GM08714 (cell line): ENCODE measurements around the gene TNS1.
A peak's percentile ranks its signal among the peaks of the same experiment; 100 is the strongest.
"Not testable (repeated sequence)": the region's sequence is repeated elsewhere in the genome, so short reads cannot be mapped to it uniquely, and the experiment has no call there.

Experiments
- H3K4me3 ChIP-seq: fragments of 200-500 bp; sonication (Bioruptor generic); 2 replicates; pipeline ENCODE4 v1.5.1; 2014; ENCODE audit warnings: mild to moderate bottlenecking, low read length, inconsistent platforms
- ZNF274 ChIP-seq: IDR thresholded peaks from 2 replicates; pipeline ENCODE4 v1.6.1; 2012; ENCODE audit warnings: mild to moderate bottlenecking, low read depth, low read length

Gene TNS1

GRCh38 chr2:217790195-217790594 is 212.6 kb downstream of the TNS1 start:
- no peak for TF ChIP-seq ZNF274
- peak overlapping the region; percentile 46; the same call in 1 of the 2 replicates for H3K4me3 ChIP-seq

GRCh38 chr2:217789736-217790181 is 213.0 kb downstream of the TNS1 start:
- TF ChIP-seq ZNF274, result no peak
- H3K4me3 ChIP-seq, result peak overlapping the region; percentile 46; the same call in 1 of the 2 replicates

GRCh38 chr2:217789003-217789735 is 213.6 kb downstream of the TNS1 start:
- TF ChIP-seq ZNF274, result no peak
- H3K4me3 ChIP-seq, result peak overlapping the region; percentile 46; the same call in 1 of the 2 replicates

- TF ChIP-seq ZNF274, result no peak
- H3K4me3 ChIP-seq, result no peak overlapping the region
Measured at GRCh38 chr2:217788669-217789002, 214.2 kb downstream of the TNS1 start.

GRCh38 chr2:217787160-217787877 is 215.5 kb downstream of the TNS1 start:
- H3K4me3 ChIP-seq, result no peak overlapping the region
- TF ChIP-seq ZNF274, result no peak

GRCh38 chr2:217786560-217786959 is 216.2 kb downstream of the TNS1 start:
- H3K4me3 ChIP-seq, result not testable (repeated sequence)

- no peak for TF ChIP-seq ZNF274
- H3K4me3 ChIP-seq, result no peak overlapping the region
Measured at GRCh38 chr2:217785544-217786045, 217.2 kb downstream of the TNS1 start.

- no peak for TF ChIP-seq ZNF274
Measured at GRCh38 chr2:217784996-217785543, 217.7 kb downstream of the TNS1 start.

GRCh38 chr2:217783243-217783642 is 219.6 kb downstream of the TNS1 start:
- TF ChIP-seq ZNF274, result no peak
- no peak overlapping the region for H3K4me3 ChIP-seq

More at GRCh38 chr2:217784996-217785543, 217.7 kb downstream of the TNS1 start:
- H3K4me3 ChIP-seq, result no peak overlapping the region

GRCh38 chr2:217777906-217778305 is 224.9 kb downstream of the TNS1 start:
- H3K4me3 ChIP-seq, result no peak overlapping the region
- TF ChIP-seq ZNF274, result no peak

- no peak overlapping the region for H3K4me3 ChIP-seq
- TF ChIP-seq ZNF274, result no peak
Measured at GRCh38 chr2:217776631-217777030, 226.2 kb downstream of the TNS1 start.

- H3K4me3 ChIP-seq, result no peak overlapping the region
- no peak for TF ChIP-seq ZNF274
Measured at GRCh38 chr2:217775920-217776503, 226.8 kb downstream of the TNS1 start.

- no peak overlapping the region for H3K4me3 ChIP-seq
- no peak for TF ChIP-seq ZNF274
Measured at GRCh38 chr2:217774232-217774631, 228.6 kb downstream of the TNS1 start.

GRCh38 chr2:217773539-217773938 is 229.3 kb downstream of the TNS1 start:
- no peak for TF ChIP-seq ZNF274
- no peak overlapping the region for H3K4me3 ChIP-seq
